PC-3 (cell line): ENCODE data around the gene MALSU1.

Source experiments
- EZH2 ChIP-seq: fragments of 300-600 bp; sonication (generic); IDR thresholded peaks from one replicate; pipeline ENCODE4 v1.6.1; 2017; ENCODE audit warnings: antibody characterized with exemption, mild to moderate bottlenecking, low read length; ENCODE audit not compliant: unreplicated experiment
- EZH2phosphoT487 ChIP-seq: fragments of 300-600 bp; sonication (generic); IDR thresholded peaks from 2 replicates; pipeline ENCODE4 v1.6.1; 2018; ENCODE audit warnings: mild to moderate bottlenecking, antibody characterized with exemption, low read length, borderline replicate concordance
- TF ChIP-seq, protein P1 (sequence below): fragments of 300-600 bp; sonication (generic); conservative IDR thresholded peaks from 2 replicates; pipeline ENCODE4 v1.5.1; 2017; ENCODE audit warnings: antibody characterized with exemption, low read depth, mild to moderate bottlenecking, low read length

- TF ChIP-seq, protein P1, sequence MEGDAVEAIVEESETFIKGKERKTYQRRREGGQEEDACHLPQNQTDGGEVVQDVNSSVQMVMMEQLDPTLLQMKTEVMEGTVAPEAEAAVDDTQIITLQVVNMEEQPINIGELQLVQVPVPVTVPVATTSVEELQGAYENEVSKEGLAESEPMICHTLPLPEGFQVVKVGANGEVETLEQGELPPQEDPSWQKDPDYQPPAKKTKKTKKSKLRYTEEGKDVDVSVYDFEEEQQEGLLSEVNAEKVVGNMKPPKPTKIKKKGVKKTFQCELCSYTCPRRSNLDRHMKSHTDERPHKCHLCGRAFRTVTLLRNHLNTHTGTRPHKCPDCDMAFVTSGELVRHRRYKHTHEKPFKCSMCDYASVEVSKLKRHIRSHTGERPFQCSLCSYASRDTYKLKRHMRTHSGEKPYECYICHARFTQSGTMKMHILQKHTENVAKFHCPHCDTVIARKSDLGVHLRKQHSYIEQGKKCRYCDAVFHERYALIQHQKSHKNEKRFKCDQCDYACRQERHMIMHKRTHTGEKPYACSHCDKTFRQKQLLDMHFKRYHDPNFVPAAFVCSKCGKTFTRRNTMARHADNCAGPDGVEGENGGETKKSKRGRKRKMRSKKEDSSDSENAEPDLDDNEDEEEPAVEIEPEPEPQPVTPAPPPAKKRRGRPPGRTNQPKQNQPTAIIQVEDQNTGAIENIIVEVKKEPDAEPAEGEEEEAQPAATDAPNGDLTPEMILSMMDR, result no peak
- TF ChIP-seq EZH2phosphoT487 (no peak), EZH2 (no peak)
Observed at GRCh38 chr7:23293500-23294073, 5.6 kb upstream of the MALSU1 start.
